Measurements from ENCODE around the gene PLCH2. TPM values are rescaled to one million over a fixed set of nuclear protein-coding genes. Genes with fewer than 3 reads are reported as not detected.

PLCH2 gene
- total and polyA plus RNA-seq, 10 of the 15 experiments (the other 5 are each of a cell fraction or from before 2014, with no cell fraction given) = 0.03 to 0.73 (median 0.24) TPM; not detected in 3

- TF ChIP-seq BCL3 (IDR thresholded peaks at IDR 0.05; ENCODE audit: borderline replicate concordance, insufficient read depth, low read depth, low read length, poor library complexity, severe bottlenecking) (peak; percentile 8), BCL11A (IDR thresholded peaks at IDR 0.05; ENCODE audit: low read depth, low read length) (no peak), EZH2 (IDR thresholded peaks at IDR 0.05; ENCODE audit: borderline replicate concordance, control insufficient read depth, low read depth, low read length) (no peak), CHD4 (IDR thresholded peaks at IDR 0.05) (no peak), POLR2A (IDR thresholded peaks at IDR 0.05; ENCODE audit: low read depth, low read length) (peak; percentile 2; the same call in 1 of the 2 replicates), SUPT20H (IDR thresholded peaks at IDR 0.05; ENCODE audit: borderline replicate concordance, control insufficient read depth, low read depth, low read length) (no peak), ATF3 (IDR thresholded peaks at IDR 0.05; ENCODE audit: borderline replicate concordance, extremely low read depth, low read depth, low read length) (no peak), ZZZ3 (IDR thresholded peaks at IDR 0.05; ENCODE audit: control insufficient read depth, insufficient read length, low read depth) (no peak), SREBF1 (IDR thresholded peaks at IDR 0.05; ENCODE audit: low read length) (no peak), POLR2AphosphoS2 (IDR thresholded peaks at IDR 0.05; ENCODE audit: low read depth, low read length) (no peak), CEBPB (IDR thresholded peaks at IDR 0.05; ENCODE audit: borderline replicate concordance in 1 of 2, low read depth in 2 of 2, low read length in 2 of 2) (no peak), NFYA (IDR thresholded peaks at IDR 0.05; ENCODE audit: borderline replicate concordance, low read depth, low read length) (no peak), GATAD2B (conservative IDR thresholded peaks at IDR 0.05; ENCODE audit: low read depth) (peak; percentile 65; the same call in 1 of the 2 replicates), CBX5 (IDR thresholded peaks at IDR 0.05; ENCODE audit: low read depth) (no peak), PML (IDR thresholded peaks at IDR 0.05; ENCODE audit: low read length) (peak; percentile 13; the same call in 1 of the 2 replicates), IRF3 (IDR thresholded peaks at IDR 0.05) (no peak), YY1 (IDR thresholded peaks at IDR 0.05; ENCODE audit: low read depth, low read length) (0 out of 2 replicates have a peak, but pooled peaks have one; percentile 2), SMARCA5 (IDR thresholded peaks at IDR 0.05) (peak; percentile 87), SMAD5 (IDR thresholded peaks at IDR 0.05; ENCODE audit: low read depth) (no peak), MEF2B (IDR thresholded peaks at IDR 0.05; ENCODE audit: partially characterized antibody, poor library complexity, severe bottlenecking) (peak; percentile 32), TARDBP (IDR thresholded peaks at IDR 0.05; ENCODE audit: borderline replicate concordance) (no peak), ZNF274 (IDR thresholded peaks at IDR 0.05; ENCODE audit: insufficient read depth, insufficient read length) (no peak), PKNOX1 (IDR thresholded peaks at IDR 0.05) (no peak), RELB (IDR thresholded peaks at IDR 0.05; ENCODE audit: low read depth) (0 out of 2 replicates have a peak, but pooled peaks have one; percentile 80)
Measured at GRCh38 chr1:2548068-2548589, 72.0 kb downstream of the PLCH2 start (continued).

Measured in GM12878 (cell line).